ENCODE data around the gene TESMIN.

DNA sequence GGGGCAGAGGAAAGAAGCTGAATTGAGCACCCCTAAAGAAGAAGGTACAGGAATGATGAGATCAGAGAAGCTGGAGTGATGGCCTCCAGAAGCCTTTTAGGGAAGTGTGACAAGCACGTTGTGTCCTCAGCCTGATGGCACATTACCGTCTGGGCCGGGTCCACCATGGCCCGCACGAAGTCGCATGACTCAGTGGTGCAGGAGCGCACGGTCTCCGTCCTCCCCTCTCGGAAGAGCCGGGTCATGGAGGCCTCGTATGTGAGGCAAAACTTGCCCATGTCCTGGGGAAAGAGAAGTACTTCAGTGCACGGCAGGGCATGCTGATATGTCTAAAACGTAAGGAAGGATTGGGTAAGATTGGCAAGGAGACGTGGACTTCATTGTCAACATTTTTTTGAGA is 11.2 kb upstream of the TESMIN start:
- TF ChIP-seq POLR2A (IDR thresholded peaks at IDR 0.05) (no peak), POLR2AphosphoS5 (IDR thresholded peaks at IDR 0.05) (no peak), EP300 (IDR thresholded peaks at IDR 0.05) (no peak)
- TF ChIP-seq, protein P1, sequence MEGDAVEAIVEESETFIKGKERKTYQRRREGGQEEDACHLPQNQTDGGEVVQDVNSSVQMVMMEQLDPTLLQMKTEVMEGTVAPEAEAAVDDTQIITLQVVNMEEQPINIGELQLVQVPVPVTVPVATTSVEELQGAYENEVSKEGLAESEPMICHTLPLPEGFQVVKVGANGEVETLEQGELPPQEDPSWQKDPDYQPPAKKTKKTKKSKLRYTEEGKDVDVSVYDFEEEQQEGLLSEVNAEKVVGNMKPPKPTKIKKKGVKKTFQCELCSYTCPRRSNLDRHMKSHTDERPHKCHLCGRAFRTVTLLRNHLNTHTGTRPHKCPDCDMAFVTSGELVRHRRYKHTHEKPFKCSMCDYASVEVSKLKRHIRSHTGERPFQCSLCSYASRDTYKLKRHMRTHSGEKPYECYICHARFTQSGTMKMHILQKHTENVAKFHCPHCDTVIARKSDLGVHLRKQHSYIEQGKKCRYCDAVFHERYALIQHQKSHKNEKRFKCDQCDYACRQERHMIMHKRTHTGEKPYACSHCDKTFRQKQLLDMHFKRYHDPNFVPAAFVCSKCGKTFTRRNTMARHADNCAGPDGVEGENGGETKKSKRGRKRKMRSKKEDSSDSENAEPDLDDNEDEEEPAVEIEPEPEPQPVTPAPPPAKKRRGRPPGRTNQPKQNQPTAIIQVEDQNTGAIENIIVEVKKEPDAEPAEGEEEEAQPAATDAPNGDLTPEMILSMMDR (IDR thresholded peaks at IDR 0.05), result no peak

All from upper lobe of left lung (tissue), 4 donors.